ENCODE measurements around the gene WASF2.

GRCh38 chr1:27499142-27499541 lies 9.2 kb upstream of the WASF2 start:
- TF ChIP-seq POLR2A (IDR thresholded peaks at IDR 0.05; ENCODE audit: insufficient read depth in 1 of 2, low read depth in 2 of 2, low read length in 2 of 2) (no peak), RFXAP (CRISPR knock-in tag; IDR thresholded peaks at IDR 0.05; ENCODE audit: borderline replicate concordance) (no peak), ZKSCAN8 (CRISPR knock-in tag; IDR thresholded peaks at IDR 0.05; ENCODE audit: borderline replicate concordance) (no peak), ZHX1 (CRISPR knock-in tag; IDR thresholded peaks at IDR 0.05; ENCODE audit: low read depth) (no peak), CBFB (CRISPR knock-in tag; IDR thresholded peaks at IDR 0.05) (no peak), ZNF75D (CRISPR knock-in tag; IDR thresholded peaks at IDR 0.05; ENCODE audit: borderline replicate concordance) (no peak), NFATC3 (CRISPR knock-in tag; IDR thresholded peaks at IDR 0.05) (no peak), ZFAT (CRISPR knock-in tag; conservative IDR thresholded peaks at IDR 0.05) (no peak), U2AF1 (optimal IDR thresholded peaks at IDR 0.05; ENCODE audit: low read depth, low read length) (no peak), SIN3A (IDR thresholded peaks at IDR 0.05; ENCODE audit: borderline replicate concordance, low read depth, low read length) (no peak)
